HG03378 (cell line): Measurements from ENCODE around the gene TMCO6.

Source experiments
- ATAC-seq: cut with Tn5 transposase; IDR thresholded peaks from one replicate; pipeline ENCODE4 v1.9.1; 2021; ENCODE audit warnings: mild to moderate bottlenecking, moderate library complexity; ENCODE audit not compliant: unreplicated experiment

Gene TMCO6

DNA sequence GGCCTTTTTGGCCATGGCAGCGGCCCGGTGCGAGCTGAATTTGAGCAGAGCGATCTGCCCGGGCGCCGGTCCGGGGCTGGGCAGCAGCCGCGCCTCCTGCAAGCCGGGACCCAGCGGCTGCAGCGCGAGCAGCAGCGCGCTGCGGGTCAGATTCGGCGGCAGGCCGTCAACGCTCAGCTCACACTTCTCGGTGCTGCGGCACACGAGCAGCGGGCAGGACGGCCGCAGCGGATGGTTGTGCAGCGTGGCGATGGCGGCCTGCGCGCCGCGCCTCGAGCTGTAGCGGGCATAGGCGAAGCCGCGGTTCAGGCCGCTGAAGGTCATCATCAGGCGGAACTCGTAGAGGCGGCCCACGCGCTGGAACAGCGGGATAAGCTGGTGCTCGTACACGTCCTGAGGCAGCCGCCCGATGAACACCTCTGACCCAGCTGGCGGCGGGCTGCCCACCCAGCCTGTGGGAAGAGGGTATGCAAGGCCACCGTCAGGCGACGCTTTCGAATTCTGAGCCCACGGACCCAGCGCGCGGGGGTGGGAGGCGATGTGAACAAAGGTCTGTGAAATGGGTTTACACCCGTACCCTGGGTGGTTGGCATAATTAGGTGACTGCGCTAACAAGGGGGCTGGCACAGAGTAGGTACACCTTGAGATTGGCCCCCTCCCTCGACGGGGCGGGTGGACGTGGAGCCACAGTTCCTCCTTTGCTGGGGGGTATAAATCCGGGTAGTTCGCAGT is 33.4 kb downstream of the TMCO6 start:
- ATAC-seq, result no peak

DNA sequence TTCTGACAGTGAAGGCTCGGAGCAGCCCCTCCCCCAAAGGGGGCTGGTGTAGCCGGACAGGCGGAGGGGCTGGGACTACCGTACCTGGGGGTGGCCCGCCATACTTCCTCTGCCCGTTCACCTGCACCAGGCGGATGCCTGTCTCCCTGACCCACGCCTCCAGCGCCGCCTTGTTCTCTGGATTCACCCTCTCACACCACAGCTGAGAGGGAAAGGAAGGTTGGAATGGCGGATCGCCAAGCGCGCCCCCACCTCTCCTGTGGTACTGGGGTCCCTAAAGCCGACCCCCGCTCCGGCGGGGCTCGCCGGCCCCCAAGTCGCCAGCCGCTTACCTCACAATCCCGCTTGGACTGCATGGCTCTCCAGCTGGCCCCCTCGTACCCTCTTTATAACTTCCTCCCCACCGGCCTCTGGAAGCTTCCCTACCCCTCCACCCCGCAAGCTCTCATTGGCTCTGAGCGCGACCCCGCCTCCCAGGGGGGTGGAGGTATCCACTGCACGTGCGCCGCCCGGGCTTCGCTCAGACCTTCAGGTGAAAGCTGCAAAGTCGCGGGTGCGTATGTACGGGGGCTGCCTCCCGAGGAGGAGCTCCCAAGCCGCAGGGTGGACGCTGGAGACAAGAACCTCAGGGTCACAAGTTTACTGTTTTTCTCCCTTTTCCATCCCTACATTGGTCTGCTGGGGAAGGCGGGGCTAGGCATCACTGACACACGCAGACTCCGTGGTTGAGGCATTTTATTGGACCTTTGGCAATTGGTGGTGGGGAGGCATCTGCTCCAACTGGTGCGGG is 34.1 kb downstream of the TMCO6 start, which contains the start of gene DND1:
TSS of gene DND1 (minus strand) at position 390 of the 790 bp plus-strand sequence. CDS start at position 356, 34 bp downstream.
- no peak for ATAC-seq

GRCh38 chr5:140674211-140674610 is 35.0 kb downstream of the TMCO6 start:
- no peak for ATAC-seq

GRCh38 chr5:140674629-140675028 is 35.4 kb downstream of the TMCO6 start:
- no peak for ATAC-seq

GRCh38 chr5:140677947-140678346 is 38.7 kb downstream of the TMCO6 start:
- ATAC-seq, result peak; percentile 52

DNA sequence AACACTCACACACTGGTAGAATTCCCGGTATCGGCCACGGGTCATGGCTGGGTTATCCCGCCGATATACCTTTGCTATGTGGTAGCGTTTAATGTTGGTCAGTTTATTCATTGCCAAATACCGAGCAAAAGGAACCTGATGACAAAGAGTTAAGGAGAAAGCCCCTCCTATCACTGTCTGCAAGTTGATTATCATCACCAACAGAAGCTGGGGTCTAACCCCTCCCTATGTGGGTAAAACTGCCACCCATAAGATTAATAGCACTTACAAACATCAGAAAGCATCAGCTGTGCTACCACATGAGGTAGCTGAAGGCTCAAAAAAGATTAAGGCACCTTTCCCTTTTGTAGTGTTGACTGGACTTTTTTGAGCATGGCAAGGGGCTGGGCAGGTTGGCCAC is 39.7 kb downstream of the TMCO6 start:
- no peak for ATAC-seq

DNA sequence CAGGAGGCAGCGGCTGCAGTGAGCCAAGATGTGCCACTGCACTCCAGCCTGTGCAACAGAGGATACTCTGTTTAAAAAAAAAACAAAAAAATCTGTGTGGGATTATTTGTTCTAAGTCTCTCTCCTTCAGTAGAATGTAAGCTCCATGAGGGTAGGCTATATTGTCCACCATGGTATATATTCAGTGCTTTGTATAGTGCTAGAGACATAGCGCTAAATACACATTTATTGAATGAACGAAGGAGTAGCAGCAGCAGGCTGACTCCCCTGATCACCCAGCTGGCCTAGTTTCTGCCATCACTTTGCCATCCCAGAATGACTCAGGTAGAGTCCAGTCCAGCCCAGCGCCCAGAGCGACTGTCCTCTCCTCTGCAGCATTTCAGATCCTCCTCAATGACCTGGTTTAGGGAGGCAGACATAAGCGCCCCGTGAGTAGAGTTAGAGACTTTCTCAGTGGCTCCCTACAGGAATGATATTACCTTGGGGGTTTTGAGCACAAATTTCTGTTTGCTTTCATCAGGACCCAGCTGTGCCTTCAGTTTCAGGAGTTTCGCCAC is 51.2 kb downstream of the TMCO6 start:
- ATAC-seq, result no peak

DNA sequence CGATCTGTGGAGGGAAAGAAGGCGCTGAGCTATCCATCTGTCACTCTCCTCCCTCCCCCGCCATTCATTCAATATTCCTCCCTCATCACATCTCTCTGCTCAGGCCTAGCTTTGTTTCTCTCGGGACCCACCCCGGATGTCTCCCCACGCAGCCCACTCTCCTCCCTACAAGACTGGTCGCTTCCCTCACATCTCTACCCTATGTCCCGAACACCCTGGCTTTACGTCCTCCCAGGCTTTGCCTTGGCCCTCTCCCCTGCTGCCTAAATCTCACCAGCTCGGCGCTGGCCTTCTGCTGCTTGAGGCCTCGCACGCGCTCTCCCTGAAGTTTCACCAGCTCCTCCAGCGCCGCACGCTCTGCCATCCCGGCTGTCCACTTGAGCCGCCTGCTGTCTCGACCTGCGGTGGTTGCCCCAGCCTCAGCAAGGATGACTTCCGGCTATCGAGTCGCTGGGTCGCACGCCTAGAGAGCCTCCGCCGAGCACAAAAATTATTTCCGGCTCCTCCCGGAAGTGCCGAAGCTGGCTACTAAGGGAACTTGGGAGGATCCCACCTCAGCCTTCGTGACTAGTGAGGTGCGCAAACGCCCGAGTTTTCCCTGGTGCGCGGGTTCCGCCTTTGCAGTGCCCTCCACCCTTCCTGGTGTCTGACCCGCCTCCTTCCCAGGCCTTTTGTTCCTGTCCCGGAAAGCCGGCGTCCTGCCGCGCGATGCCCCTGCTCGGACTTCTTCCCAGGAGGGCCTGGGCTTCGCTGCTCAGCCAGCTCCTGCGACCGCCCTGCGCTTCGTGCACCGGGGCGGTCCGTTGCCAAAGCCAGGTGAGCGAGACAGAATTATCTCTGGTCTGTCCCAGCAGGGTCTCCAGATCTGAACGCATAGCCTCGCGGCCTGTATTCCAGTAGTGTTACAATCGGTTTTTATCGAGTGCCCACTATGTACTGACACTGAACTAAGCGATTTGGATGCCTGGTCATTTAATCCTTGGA is 52.0 kb downstream of the TMCO6 start, which contains the start of the genes HARS1 and HARS2:
TSS of gene HARS1 (minus strand) at position 430 of the 984 bp plus-strand sequence. CDS start at position 364, 66 bp downstream.
TSS of gene HARS2 (plus strand) at position 515 of the 984 bp plus-strand sequence. CDS start at position 709, 194 bp downstream.
- peak; percentile 93 for ATAC-seq

GRCh38 chr5:140694276-140694675 is 55.0 kb downstream of the TMCO6 start:
- ATAC-seq, result no peak
